ENCODE results near the gene FGF14. TPM values are rescaled to one million over a fixed set of nuclear protein-coding genes. Genes with fewer than 3 reads are reported as not detected.

Gene FGF14
- total and polyA plus RNA-seq, 2 of the 4 experiments (the other 2 are of a cell fraction), result under 0.01 TPM; not detected in 1

DNA sequence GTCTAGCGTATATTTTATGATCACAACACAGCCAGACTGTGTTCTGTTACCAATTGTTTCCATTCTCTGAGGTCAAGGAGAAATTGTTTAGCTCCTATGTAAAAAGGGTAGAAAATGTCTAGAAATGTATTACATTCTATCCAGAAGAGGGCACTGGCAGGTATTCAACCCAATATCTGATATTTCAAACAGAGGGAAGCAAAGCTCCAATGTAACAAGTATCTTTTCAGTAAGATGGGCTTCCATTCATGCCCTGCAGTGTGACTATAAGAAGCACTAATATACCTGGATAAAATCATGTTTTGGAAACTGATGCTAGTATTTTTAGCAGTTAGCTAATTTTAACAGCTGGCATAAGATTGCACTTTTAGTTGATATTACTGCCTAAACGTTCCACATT lies 312.7 kb downstream of the FGF14 start:
- in situ Hi-C loops (cut with MboI; ENCODE audit: low sequenced_read_pairs), result no loop called here
- CTCF ChIA-PET, result interaction anchor here (0.7 to 1.5 kb wide), 5 partner anchors 10 to 467 kb away, joined by 3 to 4 read pairs (median 3); no protein-coding TSS in a partner anchor
- TF ChIP-seq, protein P1, sequence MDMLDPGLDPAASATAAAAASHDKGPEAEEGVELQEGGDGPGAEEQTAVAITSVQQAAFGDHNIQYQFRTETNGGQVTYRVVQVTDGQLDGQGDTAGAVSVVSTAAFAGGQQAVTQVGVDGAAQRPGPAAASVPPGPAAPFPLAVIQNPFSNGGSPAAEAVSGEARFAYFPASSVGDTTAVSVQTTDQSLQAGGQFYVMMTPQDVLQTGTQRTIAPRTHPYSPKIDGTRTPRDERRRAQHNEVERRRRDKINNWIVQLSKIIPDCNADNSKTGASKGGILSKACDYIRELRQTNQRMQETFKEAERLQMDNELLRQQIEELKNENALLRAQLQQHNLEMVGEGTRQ (IDR thresholded peaks at IDR 0.05; ENCODE audit: low read depth, low read length), result no peak
- TF ChIP-seq MAFK (IDR thresholded peaks at IDR 0.05; ENCODE audit: low read depth, low read length) (no peak), RAD21 (IDR thresholded peaks at IDR 0.05; ENCODE audit: low read length) (no peak), CHD1 (IDR thresholded peaks at IDR 0.05; ENCODE audit: low read depth, low read length) (no peak), SMC3 (IDR thresholded peaks at IDR 0.05; ENCODE audit: low read depth, low read length) (no peak), NFE2L2 (IDR thresholded peaks at IDR 0.05; ENCODE audit: low read depth, low read length) (no peak), RFX5 (IDR thresholded peaks at IDR 0.05; ENCODE audit: low read depth, low read length) (no peak), CEBPB (IDR thresholded peaks at IDR 0.05; ENCODE audit: low read depth, low read length) (no peak)
- TF ChIP-seq, protein P2, sequence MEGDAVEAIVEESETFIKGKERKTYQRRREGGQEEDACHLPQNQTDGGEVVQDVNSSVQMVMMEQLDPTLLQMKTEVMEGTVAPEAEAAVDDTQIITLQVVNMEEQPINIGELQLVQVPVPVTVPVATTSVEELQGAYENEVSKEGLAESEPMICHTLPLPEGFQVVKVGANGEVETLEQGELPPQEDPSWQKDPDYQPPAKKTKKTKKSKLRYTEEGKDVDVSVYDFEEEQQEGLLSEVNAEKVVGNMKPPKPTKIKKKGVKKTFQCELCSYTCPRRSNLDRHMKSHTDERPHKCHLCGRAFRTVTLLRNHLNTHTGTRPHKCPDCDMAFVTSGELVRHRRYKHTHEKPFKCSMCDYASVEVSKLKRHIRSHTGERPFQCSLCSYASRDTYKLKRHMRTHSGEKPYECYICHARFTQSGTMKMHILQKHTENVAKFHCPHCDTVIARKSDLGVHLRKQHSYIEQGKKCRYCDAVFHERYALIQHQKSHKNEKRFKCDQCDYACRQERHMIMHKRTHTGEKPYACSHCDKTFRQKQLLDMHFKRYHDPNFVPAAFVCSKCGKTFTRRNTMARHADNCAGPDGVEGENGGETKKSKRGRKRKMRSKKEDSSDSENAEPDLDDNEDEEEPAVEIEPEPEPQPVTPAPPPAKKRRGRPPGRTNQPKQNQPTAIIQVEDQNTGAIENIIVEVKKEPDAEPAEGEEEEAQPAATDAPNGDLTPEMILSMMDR (conservative IDR thresholded peaks at IDR 0.05; ENCODE audit: low read depth, low read length), result 0 out of 2 replicates have a peak, but pooled peaks have one; percentile 22
- Histone ChIP-seq H2AK5ac (ENCODE audit: low read depth, low read length) (no peak overlapping the region), H3K4me1 (ENCODE audit: control insufficient read depth, insufficient read depth, low read length) (no peaks in the 10 kb centered on the region), H3K27me3 (ENCODE audit: control insufficient read depth, insufficient read depth, low read length) (no peaks in the 10 kb centered on the region), H3K9me1 (ENCODE audit: insufficient read depth, low read length) (no peaks in the 10 kb centered on the region), H2AFZ (replicated peaks; ENCODE audit: low read length, poor library complexity) (no peak overlapping the region), H4K8ac (ENCODE audit: low read depth in 2 of 2, low read length in 2 of 2) (no peak overlapping the region), H4K91ac (ENCODE audit: insufficient read depth, low read depth, low read length) (no peak overlapping the region), H3K14ac (replicated peaks; ENCODE audit: low read depth, low read length) (no peak overlapping the region), H4K5ac (ENCODE audit: low read depth, low read length) (no peak overlapping the region), H3K56ac (ENCODE audit: extremely low read depth, insufficient read depth, low read length) (no peak overlapping the region), H3K9ac (ENCODE audit: low read depth, low read length) (no peak overlapping the region), H3K36me3 (ENCODE audit: control insufficient read depth, insufficient read depth, low read length) (no peaks in the 10 kb centered on the region), H2AK9ac (replicated peaks; ENCODE audit: low read depth, low read length, poor library complexity) (no peak overlapping the region), H2BK15ac (ENCODE audit: low read depth, low read length) (no peak overlapping the region), H2BK20ac (ENCODE audit: low read depth, low read length) (no peak overlapping the region), H3K4ac (ENCODE audit: low read depth, low read length) (no peak overlapping the region), H3K4me3 (ENCODE audit: insufficient read depth, low read depth, low read length) (no peak overlapping the region), H2BK120ac (ENCODE audit: low read depth, low read length) (no peak overlapping the region), H3K9me3 (ENCODE audit: control insufficient read depth, insufficient read depth, low read length) (no peaks in the 10 kb centered on the region), H3K27ac (ENCODE audit: insufficient read depth, low read length) (no peak overlapping the region), H3K4me2 (ENCODE audit: low read depth, low read length) (no peak overlapping the region), H4K20me1 (ENCODE audit: insufficient read depth, low read length) (no peaks in the 10 kb centered on the region), H2BK5ac (ENCODE audit: low read depth, low read length, poor library complexity, severe bottlenecking) (no peak overlapping the region), H3K79me1 (ENCODE audit: low read depth in 1 of 2, low read length in 2 of 2) (no peaks in the 10 kb centered on the region), H3K23ac (ENCODE audit: low read depth, low read length) (no peak overlapping the region), H3K18ac (ENCODE audit: low read depth, low read length) (no peak overlapping the region)
- BruUV-seq (replicated peaks), result no TSS peak
- POLR2A ChIA-PET (ENCODE audit: unreplicated experiment), result no interaction called here
- dilution Hi-C loops (cut with HindIII; ENCODE audit: low sequenced_read_pairs, unreplicated experiment), result no loop called here
- no peak for DNase-seq
- no CpG with 5 or more reads among the region's 2 CpGs for WGBS, 2 experiments (ENCODE audit: extremely low coverage in 2 of 2, insufficient read length in 1 of 2)
- intact Hi-C loops (cut with micrococcal nuclease), result loop anchor here (2.0 kb wide), 1 partner anchor 944 kb away; no protein-coding TSS in a partner anchor
- peak; percentile 53; the same call in 1 of the 2 replicates for ATAC-seq (ENCODE audit: low read depth)

Data from IMR-90 (cell line).